T1000 (cell line): ENCODE results near the gene ASPA.
"Not testable (repeated sequence)": the region's sequence is repeated elsewhere in the genome, so short reads cannot be mapped to it uniquely, and the experiment has no call there.

ENCODE experiments used
- DNase-seq: peaks from one replicate; lab custom pipeline; 2025; ENCODE audit warnings: mixed read lengths; lab: John Stamatoyannopoulos, UW

The ASPA gene

DNA sequence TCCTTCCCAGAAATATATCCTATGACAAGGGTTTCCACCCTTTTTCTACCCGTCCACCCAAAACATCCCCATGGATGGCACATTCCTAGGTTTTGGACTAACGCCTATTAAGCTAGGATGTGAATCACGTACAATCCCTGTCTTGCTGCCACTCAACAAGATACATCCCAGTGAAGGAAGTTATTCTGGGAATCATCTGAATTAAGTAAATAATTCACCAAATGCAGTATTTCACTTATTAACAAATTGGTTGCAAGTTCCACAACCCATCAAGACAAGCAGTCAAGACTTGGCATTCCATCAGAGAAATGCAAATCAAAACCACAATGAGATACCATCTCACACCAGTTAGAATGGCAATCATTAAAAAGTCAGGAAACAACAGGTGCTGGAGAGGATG is 32.1 kb downstream of the ASPA start:
- DNase-seq, result no peak

DNA sequence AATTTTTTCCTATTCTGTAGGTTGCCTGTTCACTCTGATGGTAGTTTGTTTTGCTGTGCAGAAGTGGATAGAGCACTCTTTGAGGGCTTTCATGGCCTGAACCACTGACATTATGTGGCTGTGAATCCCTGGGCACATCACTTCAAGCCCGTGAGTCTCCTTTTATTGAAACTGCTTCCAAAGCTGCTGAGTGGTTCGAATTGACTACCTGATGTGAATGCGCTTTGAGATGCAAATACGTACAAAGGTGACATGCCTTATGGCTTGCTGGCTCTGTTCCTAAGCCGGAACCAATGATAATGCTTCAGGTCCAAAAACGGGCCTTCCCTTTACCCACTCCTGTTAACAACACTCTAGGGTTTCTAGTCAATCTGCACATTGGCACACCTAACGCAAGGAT is 34.3 kb downstream of the ASPA start:
- DNase-seq, result no peak

DNA sequence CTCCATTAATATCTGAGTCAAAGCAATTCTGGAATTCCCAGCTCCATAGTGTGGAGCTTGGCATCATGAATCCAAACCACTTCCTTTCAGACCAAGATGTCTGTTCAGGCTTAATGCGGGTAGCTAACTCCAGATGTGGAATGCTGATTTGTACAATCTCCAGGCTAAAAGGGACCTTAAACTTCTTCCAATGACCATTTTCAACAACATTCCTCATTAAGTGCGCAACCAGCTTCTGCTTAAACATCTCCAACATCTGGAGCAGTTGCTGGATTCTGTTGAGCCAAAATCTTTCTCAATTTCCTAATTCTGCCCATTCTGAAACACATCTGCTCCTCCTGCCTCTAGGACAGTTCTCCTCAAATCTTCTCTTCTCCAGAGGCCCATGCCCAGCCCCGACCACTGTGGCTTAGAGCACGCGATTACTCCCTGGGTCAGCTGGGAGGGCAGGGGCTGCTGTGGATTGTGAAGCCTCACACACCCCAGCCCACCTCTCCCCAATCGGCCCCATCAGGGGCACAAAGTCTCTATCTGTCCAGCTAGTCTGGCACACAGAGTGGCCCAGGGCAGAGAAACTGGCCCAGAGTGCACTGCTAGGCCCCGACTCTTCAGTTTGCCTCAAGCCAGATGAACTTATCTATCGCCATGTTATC is 36.2 kb downstream of the ASPA start:
- DNase-seq, result no peak

DNA sequence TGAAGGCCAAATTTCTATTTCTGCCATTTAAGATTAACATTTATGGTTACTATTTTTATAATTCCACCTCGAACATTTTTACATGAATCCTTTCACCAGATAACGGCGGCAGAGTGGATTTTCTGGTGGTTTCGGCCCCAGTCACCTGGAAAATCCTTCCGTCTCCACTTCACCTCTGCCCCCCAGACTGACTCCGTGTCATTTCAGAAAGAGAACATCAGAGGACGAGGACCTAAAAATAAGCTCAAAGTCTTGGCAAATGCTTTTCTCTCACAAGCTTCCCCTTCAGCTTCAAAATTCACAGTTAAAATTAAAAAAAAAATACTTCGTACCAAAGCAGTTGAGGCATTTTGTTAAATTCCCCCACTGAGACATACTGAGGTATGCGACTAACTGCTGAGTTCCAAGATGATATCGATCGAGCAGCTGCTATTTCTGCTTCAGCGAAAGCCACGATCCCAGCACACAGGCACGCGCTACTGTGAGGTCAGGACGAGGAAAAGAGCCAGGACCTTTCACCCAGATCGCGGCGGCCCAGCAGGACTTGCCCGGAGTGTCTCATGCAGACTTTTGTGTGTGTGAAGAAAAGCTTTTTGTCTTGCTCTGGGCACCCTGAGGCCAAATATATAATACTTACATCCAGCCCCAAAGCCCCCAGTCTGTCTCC is 36.8 kb downstream of the ASPA start:
- DNase-seq, result no peak

DNA sequence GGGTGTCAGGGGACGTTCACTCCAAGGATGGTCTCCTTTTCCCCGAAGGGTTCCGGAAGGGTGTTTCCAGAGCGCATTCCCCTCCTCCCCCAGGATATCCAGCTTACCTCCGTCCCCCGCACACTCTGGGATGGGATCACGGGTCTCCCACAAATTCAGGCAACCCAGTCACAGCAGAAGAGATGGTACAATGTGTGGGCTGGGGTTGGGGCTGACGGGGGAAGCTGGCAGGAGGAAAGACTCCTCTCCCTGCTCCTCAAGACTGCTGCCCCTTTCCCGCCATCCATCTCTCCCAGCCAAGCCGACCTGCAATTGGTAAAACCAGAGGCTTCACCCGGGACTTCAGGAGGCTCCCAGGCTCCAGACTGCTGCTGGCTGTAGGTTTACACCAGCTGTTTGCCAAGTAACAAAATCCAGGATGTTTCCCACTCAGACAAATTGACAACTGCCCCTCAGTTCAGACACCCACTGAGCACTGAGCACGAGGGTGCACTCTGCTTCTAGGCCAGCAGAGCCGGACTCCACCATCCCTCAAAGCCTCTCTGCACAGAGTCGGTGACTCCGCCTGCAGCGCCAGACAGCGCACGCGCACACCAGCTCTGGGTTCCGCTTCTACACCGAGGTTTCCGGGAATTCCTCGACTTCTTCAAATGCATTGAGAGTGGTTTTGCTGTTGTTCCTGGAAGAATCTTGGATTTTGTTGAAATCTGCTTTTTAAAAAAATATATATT is 37.7 kb downstream of the ASPA start:
- DNase-seq, result no peak

DNA sequence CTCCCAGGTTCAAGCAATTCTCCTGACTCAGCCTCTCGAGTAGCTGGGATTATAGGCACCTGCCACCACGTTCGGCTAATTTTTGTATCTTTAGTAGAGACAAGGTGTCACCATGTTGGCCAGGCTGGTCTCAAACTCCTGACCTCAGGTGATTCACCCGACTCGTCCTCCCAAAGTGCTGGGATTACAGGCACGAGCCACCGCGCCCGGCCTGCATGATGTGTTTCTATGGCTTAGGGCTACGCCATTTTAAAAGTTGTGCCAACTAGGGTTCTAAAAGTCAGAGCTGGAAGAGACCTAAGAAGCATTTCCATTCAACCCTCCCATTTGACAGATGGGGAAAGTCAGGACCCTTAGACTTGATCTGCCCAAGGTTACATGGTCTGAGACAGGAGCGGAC is 38.4 kb downstream of the ASPA start:
- DNase-seq, result not testable (repeated sequence)

DNA sequence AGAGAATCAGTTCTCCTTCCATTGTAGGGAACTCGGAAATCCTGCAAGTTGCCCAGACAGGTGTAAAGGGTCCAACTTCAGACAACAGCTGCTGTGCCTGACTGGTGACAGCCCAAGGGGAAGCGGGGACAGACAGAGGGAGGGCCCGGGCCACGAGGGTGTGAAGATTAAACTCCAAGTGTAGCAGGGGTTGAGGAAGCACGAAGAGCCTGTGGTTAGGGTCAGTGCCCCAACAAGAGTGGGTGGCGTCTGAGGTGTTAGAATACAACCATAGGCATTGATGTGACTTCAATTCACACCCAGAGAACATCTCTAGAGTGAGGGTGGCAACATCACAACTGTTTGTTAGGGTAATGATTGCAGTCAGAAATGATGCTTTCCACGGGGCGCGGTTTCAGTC is 39.1 kb downstream of the ASPA start:
- no peak for DNase-seq

DNA sequence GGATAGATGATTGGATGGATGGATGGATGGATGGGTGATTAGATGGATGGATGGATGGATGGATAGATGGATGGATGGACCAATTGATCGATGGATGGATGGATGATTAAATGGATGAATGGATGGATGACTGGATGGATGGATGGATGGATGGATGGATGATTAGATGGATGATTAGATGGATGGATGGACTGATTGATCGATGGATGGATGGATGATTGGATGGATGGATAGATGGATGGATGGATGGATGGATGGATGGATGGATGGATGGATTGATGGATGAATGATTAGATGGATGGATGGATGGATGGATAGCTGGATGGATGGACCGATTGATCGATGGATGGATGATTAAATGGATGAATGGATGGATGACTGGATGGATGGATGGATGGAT is 43.7 kb downstream of the ASPA start:
- not testable (repeated sequence) for DNase-seq

DNA sequence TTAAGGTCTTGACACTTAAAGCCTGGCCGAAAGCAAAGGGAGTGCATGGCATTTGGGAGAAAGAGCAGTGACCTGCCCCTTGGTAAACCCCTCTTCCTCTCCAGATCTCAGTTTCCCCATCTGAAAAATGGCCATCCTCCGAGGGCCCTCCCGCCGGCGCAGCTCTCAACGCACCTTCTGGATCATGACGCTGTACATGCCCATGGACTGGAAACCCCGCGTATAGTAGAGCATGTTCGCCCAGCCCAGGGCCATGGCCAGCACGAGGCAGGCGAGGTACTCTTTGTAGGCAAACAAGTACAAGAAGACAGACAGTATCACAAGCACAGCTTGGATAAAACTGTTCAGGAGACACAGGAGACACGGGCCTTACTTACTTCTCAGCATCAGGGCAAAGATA is 48.2 kb downstream of the ASPA start:
- DNase-seq, result no peak

DNA sequence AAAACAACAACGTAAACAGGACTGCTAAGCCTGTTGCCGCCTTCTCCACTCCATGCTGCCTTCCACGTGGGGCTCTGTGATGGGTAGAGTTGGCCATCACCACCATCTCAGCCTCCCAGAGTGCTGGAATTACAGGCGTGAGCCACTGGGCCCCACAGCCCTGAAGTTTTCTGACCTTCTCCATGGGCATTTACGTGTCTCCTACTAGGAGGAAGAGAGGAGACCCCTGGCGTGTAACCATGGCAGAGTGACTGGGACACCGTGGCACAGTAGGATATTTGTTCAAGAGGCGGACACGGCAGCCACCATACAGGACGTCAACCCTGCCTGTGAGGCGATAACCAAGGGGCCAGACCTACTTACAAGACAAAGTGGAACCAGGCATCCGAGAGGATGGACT is 50.7 kb downstream of the ASPA start:
- no peak for DNase-seq

DNA sequence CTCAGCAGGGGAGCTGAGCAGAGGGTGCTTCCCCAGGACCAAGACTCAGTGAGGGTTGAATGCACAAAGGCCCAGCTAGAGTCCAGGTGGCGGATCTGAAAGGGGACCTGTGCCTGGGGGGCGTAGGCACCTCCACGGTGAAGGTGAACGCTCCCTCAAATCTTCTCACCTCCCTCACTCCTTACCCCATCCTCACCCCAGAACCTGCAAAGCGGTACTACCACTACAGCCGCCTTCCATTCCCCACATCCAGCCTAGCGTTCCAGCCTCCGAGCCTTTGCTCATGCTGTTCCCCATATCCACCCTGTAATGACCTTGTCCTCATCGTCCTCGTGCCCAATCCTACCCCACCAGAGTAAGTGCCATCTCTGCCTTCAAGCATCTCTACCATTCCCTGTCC is 51.2 kb downstream of the ASPA start:
- no peak for DNase-seq

DNA sequence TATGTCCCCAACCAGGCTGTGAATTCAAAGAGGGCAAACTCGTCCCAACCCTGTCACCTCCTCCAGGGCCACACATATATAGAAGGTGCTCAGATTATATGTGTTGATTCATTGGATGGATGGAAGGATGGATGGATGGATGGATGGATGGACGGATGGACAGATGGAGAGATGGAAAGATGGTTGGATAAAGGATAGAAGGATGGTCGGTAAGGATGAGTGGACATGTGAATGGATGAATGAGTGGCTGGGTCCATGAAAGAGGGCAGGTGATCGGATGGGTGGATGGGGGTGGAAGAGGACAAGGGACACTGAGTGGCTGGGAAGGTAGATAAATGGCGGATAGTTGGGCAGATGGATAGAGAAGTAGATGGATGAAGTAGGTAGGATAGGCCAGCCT is 51.7 kb downstream of the ASPA start:
- DNase-seq, result no peak

DNA sequence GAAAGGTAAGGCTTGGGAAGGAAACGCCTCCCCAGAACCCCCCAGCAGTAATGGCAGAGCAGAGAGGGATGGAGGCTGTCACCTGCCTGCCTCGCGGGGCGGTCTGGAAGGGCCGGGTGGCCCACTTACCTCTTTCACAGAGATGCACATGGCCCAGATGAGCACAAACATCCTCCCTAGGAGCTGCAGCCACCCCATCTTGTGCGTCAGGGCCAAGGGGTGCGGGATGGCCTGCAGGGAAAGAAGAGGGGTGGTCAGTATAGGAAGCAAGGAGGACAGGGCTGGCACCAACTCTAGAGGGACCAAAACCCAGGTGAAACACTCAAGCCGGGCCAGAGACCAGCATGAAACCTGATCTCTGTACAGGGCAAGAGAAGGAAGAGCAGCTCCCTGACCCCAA is 52.1 kb downstream of the ASPA start:
- DNase-seq, result no peak

DNA sequence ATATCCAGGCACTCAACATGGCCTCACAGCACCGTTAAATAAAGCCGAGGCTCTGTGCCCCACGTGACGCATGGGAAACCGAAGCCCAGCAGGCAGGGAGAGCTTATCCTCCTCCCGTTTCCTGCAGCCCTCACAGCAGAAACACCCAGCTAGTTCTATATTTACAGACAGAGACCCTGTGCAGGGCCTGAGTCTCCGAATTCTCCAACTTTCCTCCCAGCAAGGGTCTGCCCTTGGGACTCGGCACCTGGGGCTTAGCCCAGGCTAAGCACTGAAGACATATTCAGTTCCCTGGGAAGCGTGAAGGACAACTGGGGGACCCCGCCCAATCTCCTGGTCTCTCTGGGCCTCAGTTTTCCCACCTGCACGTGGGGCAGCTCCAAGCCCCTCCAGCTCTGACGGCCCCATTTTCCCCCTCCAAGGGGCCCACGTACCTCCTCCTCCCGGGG is 52.6 kb downstream of the ASPA start:
- no peak for DNase-seq

DNA sequence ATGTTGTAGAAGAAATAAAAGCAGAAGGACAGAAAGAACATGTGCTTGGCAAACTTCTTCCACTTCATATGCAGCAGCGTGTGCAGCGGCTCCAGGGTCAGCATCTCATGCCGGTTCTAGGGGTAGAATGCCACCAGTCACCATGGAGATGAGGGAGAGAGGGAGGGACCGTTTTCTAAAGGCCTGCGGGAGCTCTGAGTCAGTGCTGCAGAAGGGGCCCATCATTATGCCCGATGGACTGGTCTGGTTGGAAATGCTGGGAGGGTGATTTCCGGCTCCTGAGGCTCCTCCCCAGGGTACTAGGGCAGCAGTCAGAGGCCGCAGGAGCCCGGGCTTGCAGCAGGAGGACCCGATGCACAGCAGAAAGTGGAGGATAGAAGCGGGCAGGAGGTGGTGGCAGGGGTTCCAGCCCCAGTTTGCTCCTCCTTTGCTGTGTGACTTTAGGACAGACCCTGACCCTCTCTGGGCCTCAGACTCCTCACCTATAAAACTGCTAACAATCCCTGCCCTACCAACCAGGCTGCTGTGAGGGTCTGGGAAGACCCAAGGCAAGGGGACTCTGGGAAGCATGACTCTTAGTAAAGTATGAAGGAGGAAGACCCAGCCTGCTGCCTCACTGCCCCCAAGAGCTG is 53.2 kb downstream of the ASPA start:
- no peak for DNase-seq

DNA sequence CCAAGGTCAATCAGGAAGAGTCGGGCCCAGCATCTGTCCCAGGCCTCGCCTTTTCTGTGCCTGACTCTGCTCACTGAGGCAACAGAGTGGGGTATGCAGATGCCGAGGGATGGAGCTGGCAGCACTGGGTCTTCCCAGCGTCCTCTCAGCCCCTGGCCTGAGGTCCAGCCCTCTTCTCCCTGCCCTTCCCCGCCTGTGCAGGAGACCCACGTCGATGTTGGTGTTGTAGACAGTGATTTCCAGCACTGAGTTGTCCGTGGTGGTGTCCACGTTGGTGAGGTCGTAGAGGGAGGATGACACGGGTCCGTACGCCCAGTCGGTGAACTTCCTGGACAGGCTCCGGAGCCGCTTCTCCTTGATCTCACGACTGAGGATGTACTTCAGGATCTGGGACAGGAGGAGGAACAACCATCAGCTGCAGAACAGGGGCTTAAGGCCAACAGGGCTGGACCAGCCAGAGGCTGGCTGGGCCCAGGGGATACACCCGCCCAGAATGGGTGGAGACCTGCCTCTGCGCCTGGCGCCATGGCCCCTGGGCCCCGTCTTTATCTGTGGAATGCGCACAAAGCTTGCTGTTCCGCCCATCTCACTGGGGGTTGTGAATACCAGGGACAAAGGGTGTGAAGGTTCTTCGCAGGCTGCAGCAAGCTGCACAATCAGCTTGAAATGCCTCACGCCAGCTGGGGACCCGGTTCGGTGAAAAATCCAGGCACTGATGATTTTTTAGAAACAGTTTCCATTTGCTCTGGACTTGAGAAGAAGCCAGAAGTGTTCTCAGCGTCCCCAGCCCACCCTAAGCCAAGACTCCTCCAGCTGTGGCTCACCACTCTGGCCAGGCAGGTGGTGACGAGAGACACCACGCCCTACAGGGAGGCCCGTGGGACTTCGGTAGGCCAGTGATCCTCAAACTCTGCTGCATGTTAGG is 54.3 kb downstream of the ASPA start:
- no peak for DNase-seq

DNA sequence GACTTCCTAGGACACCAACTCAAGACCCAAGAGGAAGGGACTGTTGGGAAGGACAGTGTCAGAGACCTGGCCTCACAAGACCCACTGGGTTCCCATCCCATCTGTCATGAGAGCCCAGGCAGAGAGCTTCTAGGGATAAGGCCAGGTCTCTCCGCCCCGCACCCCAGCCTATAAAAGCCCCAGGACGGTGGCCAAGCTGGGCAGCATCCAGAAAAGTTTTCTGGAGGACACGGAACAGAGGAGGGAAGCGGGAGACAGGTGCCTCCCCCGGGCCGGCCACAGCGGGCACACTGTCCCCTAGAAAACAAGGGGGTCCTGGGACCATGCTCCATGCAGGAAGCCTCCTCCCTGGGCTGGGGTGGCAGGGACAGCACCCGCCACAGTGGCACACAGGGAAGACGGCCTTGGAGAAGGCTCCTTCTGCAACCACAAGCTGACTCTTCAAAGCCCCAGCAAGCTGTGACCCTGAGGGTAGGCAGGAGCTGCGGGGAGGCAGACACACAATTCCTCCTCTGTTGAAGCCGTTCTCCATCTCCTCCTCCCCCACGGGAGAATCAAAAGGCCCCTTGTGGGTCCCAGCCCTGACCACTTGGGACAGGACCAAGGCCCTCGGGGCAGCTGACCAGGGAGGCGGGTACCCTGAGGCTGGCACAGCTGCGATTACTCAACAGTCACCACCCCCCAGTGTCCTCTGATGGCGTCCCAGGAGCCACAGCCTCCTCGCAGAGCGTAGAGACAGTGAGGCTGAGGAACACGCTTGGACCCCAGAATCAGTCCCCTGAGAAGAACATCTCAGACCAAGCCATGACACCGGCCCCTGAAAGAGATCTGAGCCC is 55.7 kb downstream of the ASPA start:
- no peak for DNase-seq

DNA sequence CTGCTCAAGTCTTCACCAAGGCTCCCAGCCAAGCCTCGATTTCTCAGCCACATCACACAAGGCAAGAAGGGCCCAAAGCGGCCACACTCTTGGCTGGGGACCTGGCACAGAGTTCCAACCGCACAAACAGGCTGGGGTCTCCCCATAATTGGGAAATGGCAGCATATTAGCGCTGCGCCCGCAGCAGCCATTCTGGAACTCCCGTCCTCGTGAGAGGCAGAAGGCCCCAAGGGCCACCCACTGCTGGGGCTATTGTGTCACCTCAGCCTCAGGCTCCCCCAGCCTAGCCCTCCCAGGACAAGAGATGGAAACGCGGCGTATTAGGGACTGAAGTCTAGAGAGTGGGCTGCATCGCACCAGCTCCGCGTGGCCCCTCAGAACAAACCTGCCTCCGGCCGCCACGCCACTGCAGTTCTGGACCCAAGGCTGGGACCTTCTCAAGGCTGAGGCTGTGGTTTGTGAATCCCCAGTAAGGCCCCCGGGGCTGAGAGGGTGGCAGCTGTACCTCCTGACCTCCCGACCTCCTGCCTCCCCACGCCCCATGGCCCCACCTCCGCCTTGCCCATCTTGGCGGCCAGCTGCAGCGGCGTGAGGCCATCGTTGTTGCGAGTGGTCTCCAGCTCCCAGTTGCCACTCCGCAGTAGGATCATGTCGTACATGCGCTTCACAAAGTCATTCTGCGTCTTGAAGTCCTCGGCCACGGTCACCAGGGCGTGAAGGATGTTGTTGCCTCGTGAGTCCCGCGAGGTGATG is 56.5 kb downstream of the ASPA start:
- no peak for DNase-seq

DNA sequence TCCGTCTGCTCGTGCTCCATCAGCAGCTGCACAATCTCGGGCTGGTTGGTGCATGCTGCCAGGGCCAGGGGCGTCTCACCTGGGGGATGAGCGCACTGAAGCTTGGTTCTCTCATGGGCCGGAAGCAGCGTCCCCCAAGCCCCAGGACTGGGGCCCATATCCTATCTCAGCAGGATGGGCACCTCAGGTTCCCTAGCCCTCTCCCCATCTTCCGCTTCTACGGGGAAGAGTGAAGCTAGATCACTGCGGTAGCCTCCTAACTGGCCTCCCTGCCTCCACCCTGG is 57.0 kb downstream of the ASPA start:
- no peak for DNase-seq

DNA sequence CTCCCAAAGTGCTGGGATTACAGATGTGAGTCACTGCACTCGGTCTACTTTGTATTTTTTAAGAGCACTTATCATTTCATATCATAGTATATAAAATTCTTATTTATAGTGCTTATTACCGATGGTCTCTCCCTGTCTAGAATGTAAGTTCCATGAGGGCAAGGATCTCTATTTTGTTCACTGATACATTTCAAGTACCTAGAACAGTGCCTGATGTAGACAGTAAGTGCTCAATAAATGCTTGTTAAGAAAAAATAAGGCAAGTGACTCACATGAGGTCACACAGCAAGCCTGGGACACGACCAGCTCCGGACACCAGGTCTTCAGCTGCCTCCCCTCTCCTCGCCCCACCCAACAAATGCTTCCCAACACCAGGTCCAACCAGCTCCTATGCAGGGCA is 58.0 kb downstream of the ASPA start:
- DNase-seq, result no peak
